CD4-positive, alpha-beta T cell treated with Interferon alpha-2 for 1 hour (primary cell): ENCODE results near the gene NKAP.
"Not testable (repeated sequence)": the region's sequence is repeated elsewhere in the genome, so short reads cannot be mapped to it uniquely, and the experiment has no call there.

ENCODE experiments used
- DNase-seq, 2 donors: peaks; one replicate each; pipeline ENCODE4 v3.0.0-alpha.2; 2020 to 2022

Gene NKAP

DNA sequence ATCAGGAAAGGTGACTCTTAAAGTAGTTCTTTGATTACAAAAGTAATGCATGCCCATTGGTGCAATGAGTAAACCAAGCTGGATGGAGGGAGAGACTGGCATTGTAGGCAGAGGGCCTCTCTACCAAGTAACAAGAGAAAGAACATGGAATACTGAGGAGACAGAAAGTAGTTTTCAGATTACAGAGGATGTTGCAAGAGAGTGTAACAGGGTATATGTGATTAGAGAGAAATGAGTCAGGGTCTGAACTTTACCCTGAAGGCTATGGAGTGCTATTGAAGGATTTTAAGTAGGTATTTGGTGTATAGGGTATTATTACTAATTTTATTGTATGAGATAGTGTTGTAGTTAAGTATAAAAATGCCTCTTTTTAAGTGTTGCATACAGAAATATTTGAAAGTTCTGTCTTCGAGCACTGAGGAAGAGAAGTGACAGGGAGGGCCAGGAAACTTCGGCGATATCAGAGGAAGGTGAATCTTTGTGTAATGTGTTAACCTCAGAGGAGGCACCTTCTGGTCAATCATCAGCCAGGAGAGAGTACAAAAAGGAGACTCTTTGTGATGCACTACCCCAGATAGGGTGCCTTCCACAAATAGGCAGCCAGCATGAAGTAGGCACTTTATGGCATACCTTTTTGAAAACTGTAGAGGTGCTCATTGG lies 8.2 kb downstream of the NKAP start:
- DNase-seq, result no peak

- not testable (repeated sequence) for DNase-seq
These were observed 21.2 kb downstream of the NKAP start for GRCh38 chrX:119922391-119922790.

GRCh38 chrX:119919835-119920585 lies 23.5 kb downstream of the NKAP start:
- no peak for DNase-seq

- DNase-seq, result no peak
These were observed 25.7 kb downstream of the NKAP start for GRCh38 chrX:119917877-119918276.

- DNase-seq, result no peak
These were observed 27.2 kb downstream of the NKAP start for GRCh38 chrX:119916310-119916709.

GRCh38 chrX:119900976-119901375 lies 42.6 kb downstream of the NKAP start:
- DNase-seq, result no peak

DNA sequence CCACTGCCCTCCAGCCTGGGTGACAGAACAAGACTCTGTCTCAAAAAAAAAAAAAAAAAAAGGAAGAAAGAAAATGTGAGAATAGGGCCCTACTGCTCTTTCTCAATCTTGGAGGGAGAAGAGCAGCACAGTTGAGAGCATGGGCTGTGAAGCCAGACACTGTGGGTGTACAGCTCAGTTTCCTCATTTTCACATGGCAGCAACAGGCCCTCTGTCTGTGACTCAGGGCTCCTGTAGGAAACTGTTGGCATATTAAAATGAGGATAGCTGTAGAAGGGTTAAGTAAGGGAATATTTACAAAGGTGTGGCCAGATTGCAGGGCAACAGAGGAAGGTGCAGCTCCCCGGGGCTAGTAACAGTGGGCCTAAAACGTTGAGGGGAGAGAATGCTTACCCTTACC lies 44.4 kb downstream of the NKAP start:
- peak in 1 of 2 donors; percentile 20 for DNase-seq

- no peak for DNase-seq
These were observed 47.7 kb downstream of the NKAP start, which contains the start of gene AKAP14 for GRCh38 chrX:119895843-119896326. Gene AKAP14 (plus strand): TSS chrX:119895893. CDS start chrX:119903224, 7,331 bp downstream.

GRCh38 chrX:119891961-119892692 lies 51.4 kb downstream of the NKAP start:
- not testable (repeated sequence) for DNase-seq

DNA sequence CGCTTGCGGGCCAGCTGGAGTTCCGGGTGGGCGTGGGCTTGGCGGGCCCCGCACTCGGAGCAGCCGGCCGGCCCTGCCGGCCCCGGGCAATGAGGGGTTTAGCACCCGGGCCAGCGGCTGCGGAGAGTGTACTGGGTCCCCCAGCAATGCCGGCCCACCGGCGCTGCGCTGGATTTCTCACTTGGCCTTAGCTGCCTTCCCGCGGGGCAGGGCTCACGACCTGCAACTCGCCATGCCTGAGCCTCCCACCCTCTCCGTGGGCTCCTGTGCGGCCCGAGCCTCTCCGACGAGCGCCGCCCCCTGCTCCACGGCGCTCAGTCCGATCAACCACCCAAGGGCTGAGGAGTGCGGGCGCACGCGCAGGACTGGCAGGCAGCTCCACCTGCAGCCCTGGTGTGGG lies 52.9 kb downstream of the NKAP start:
- not testable (repeated sequence) for DNase-seq

- peak; percentile 50 to 68 for DNase-seq
These were observed 55.7 kb downstream of the NKAP start for GRCh38 chrX:119887721-119888425.

DNA sequence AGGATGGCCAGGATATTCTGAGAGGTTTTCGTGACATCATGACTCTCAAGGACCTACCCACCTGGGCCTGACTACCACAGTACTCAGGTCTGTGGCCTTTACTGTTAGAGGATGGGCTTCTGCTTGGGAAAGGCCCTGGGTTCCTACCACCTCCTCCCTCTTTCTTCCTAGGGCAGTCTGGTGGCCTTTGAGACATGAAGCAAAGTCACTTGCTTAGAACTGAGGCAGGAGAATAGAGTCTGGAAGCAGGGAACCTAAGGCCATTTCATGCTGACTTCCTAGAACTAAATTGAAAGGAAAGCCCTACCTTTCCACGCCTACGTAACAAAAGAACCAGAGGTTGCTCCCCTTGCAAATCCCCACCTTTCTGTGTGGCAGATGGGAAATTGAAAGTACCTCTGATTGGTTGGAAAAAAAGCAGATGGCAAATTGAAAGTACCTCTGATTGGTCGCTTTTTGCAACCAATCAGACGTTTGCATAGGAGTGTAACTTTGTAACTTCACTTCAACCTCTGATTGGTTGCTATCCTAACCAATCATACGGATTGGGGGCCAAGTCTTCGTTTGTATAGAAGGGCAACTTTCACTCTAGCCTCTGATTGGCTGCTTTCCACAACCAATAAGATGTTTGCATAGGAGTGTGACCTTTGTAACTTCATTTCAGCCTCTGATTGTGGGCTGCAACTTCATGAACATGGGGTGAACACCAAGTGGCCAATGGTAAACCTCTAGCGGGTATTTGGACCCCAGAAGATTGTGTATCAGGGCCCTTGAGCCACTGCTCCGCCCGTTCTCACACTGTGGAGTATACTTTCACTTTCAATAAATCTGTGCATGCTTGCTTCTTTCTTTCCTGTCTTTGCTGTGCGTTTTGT lies 57.8 kb downstream of the NKAP start:
- DNase-seq, result peak; percentile 27 to 76

GRCh38 chrX:119880552-119881437 lies 62.8 kb downstream of the NKAP start:
- DNase-seq, result peak; percentile 26 to 58

DNA sequence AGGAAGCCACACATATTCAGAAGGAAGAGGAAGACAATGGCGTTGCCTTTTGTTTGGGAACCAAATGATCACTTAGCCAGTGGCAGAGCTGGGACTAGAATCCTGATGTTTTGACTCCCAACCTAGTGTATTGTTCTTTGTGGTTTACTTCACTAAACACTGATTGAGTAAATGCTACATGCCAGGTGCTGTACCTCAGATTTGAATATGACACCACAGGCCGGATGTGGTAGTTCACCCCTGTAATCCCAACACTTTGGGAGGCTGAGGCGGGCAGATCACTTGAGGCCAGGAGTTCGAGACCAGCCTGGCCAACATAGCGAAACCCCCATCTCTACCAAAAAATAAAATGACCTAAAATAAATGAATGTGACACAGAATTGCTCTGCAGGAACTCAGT lies 63.5 kb downstream of the NKAP start:
- peak in 1 of 2 donors; percentile 33 for DNase-seq

GRCh38 chrX:119878740-119879139 lies 64.8 kb downstream of the NKAP start:
- no peak for DNase-seq

DNA sequence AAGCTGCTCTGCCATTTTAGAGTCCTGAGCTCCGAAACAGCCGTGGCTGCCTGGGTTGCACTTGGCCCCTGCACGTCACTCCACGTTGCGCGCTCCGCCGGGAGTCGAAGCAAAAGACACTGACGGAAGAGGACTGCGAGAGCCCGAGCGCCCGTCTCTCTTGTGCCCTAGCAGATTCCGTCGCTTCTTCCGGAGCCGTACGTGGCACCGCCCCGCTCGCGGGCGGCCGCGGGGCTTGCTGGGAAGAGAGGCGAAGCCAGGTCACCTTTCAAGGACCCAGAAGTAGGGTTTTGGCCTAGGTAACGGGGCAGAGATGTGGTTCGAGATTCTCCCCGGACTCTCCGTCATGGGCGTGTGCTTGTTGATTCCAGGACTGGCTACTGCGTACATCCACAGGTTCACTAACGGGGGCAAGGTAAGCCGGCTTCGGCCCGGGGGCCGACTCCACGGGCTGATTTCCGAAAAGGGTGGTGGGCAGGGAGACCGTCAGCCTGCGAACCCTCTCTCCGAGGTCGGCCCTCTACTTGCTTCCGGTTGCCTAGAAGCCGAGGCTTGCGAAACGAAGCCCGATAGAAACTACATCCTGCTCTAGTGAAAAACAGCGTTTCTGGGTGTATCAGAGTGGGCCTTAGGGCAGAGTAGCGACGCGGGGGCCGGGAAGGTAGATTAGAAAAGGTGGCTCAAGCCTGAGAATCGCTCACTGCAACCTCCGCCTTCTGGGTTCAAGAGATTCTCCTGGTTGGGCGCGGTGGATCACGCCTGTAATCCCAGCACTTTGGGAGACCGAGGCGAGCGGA lies 71.8 kb downstream of the NKAP start, which contains the start of the genes NDUFA1 and RNF113A:
NDUFA1 (plus strand) TSS at position 234 of the 797 bp plus-strand sequence; CDS start at position 314, 80 bp downstream.
RNF113A (minus strand) TSS at position 135 of the 797 bp plus-strand sequence; CDS start at position 15, 120 bp downstream.
- peak; percentile 86 to 89 for DNase-seq

DNA sequence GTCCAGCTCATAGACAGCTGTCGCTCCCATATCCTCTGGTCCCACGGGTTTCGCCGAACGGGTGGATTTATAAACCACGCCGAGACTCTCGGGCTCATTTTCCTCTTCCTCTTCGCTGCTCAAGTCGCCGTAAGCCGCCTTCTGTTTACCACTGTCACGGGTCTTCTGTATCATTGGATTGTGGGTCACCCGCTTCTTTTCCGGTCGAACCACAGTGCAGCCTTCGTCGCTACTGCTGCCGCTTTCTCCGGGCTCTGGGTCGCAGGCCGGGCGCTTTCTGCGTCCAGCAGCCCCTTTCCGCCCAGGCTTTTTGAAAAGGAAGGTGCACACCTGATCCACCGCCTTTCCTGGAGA lies 72.3 kb downstream of the NKAP start:
- no peak for DNase-seq
